Vagina (tissue), 2 donors: Measurements from ENCODE around the gene SECTM1. TPM values are rescaled to one million over a fixed set of nuclear protein-coding genes. Genes with fewer than 3 reads are reported as not detected.

ENCODE experiments used
- DNase-seq, 2 donors: peaks; one replicate each; pipeline ENCODE4 v3.0.0-alpha.2; 2017; ENCODE audit errors: extremely low spot score in 2 of 2
- H3K27ac ChIP-seq: fragments of 200-600 bp; sonication (generic); one replicate; pipeline ENCODE4 v1.5.1; 2019
- H3K27me3 ChIP-seq: fragments of 200-600 bp; sonication (generic); one replicate; pipeline ENCODE4 v1.5.1; 2019
- H3K36me3 ChIP-seq, 2 donors: fragments of 200-600 bp; sonication (generic); one replicate each; pipeline ENCODE4 v1.5.1; 2017 to 2019
- H3K4me1 ChIP-seq: fragments of 200-600 bp; sonication (generic); one replicate; pipeline ENCODE4 v1.5.1; 2019
- H3K4me3 ChIP-seq, 2 donors: fragments of 200-600 bp; sonication (generic); 1 replicate in 1 of 2; 2 replicates in 1 of 2; pipeline ENCODE4 v1.5.1; 2016 to 2019
- H3K9me3 ChIP-seq: fragments of 200-600 bp; sonication (generic); one replicate; pipeline ENCODE4 v1.5.1; 2019
- POLR2A ChIP-seq, 2 donors: fragments of 450-650 bp; IDR thresholded peaks; one replicate each; pipeline ENCODE4 v1.6.1; 2017; ENCODE audit warnings: antibody characterized with exemption in 2 of 2, mild to moderate bottlenecking in 2 of 2, moderate library complexity in 2 of 2
- POLR2AphosphoS5 ChIP-seq, 2 donors: sonication (generic); formaldehyde crosslinking; IDR thresholded peaks; one replicate each; pipeline ENCODE4 v1.9.0; 2017; ENCODE audit warnings: antibody characterized with exemption in 2 of 2, mild to moderate bottlenecking in 2 of 2, low read depth in 1 of 2; ENCODE audit not compliant: insufficient read depth in 1 of 2
- intact Hi-C: fragments of 100-400 bp; cut with DNase I; formaldehyde crosslinking; loops from one replicate; pipeline ENCODE4 v1.15.1; 2023
- total RNA-seq: library from RNA; depleted of rRNA; stranded (reverse); fragments of >200 nt; gene quantifications from one replicate; pipeline ENCODE4 v1.2.3, GENCODE V29; 2016
- TF ChIP-seq, protein P1 (sequence below), 3 experiments: fragments of 450-650 bp in 2 of 3; fragments of 200-600 bp in 1 of 3; sonication (generic) in 1 of 3; IDR thresholded peaks; one replicate each; pipeline ENCODE4 v1.5.1; 2017 to 2019; ENCODE audit warnings: antibody characterized with exemption in 3 of 3, mild to moderate bottlenecking in 2 of 3, moderate library complexity in 2 of 3

Gene SECTM1
- total RNA-seq, 1 donor from 2014 or later: 37.1 TPM

DNA sequence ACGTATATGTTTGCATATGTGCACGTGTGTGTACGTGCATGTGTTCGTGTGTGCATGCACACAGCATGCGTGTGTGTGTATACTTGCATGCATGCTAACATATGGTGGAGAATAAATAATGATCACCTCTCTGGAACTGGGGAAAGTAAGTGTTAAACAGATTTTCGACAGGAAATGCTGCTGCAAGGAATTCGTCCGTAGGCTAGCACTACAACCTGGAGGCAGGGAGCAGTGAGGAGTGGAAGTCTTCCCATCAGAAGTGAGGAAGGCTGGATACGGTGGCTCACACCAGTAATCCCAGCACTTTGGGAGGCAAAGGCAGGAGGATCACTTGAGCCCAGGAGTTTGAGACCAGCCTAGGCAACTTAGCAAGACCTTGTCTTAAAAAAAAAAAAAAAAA lies 55.3 kb downstream of the SECTM1 start:
- intact Hi-C loops: no loop called here
- H3K4me1 ChIP-seq: peaks cover 36% of the 10 kb centered on the region
- H3K27ac ChIP-seq: no peak overlapping the region
- no peaks in the 10 kb centered on the region for H3K36me3 ChIP-seq
- no peaks in the 10 kb centered on the region for H3K9me3 ChIP-seq
- no peak overlapping the region for H3K4me3 ChIP-seq
- TF ChIP-seq POLR2AphosphoS5 (IDR thresholded peaks at IDR 0.05; ENCODE audit: insufficient read depth in 1 of 2, low read depth in 1 of 2) (no peak), POLR2A (IDR thresholded peaks at IDR 0.05) (no peak)
- TF ChIP-seq, protein P1, sequence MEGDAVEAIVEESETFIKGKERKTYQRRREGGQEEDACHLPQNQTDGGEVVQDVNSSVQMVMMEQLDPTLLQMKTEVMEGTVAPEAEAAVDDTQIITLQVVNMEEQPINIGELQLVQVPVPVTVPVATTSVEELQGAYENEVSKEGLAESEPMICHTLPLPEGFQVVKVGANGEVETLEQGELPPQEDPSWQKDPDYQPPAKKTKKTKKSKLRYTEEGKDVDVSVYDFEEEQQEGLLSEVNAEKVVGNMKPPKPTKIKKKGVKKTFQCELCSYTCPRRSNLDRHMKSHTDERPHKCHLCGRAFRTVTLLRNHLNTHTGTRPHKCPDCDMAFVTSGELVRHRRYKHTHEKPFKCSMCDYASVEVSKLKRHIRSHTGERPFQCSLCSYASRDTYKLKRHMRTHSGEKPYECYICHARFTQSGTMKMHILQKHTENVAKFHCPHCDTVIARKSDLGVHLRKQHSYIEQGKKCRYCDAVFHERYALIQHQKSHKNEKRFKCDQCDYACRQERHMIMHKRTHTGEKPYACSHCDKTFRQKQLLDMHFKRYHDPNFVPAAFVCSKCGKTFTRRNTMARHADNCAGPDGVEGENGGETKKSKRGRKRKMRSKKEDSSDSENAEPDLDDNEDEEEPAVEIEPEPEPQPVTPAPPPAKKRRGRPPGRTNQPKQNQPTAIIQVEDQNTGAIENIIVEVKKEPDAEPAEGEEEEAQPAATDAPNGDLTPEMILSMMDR (IDR thresholded peaks at IDR 0.05): no peak
- H3K27me3 ChIP-seq: no peaks in the 10 kb centered on the region
- no peak for DNase-seq

DNA sequence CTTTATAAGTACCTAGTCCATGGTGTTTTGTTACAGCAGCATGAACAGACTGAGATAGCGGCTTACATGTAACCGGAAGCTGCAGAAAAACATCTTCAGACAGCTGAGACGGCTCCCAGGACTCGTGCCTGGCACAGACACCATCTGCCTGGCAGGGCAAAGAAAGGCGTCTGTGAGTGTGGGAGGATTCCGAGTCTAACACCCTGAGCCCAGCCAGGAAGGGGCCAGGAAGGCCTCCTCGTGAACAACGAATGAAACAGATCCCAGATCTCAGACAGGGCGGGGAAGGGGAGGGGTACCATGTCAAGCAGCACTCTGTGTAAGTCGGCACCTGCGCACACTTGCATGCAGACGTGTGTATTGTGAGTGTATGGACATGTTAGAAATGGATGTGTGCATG lies 55.7 kb downstream of the SECTM1 start:
- Histone ChIP-seq H3K27ac (no peak overlapping the region), H3K9me3 (no peaks in the 10 kb centered on the region), H3K4me3 (no peak overlapping the region), H3K27me3 (no peaks in the 10 kb centered on the region), H3K4me1 (peaks cover 32% of the 10 kb centered on the region), H3K36me3 (no peaks in the 10 kb centered on the region)
- no peak for DNase-seq
- TF ChIP-seq POLR2A (IDR thresholded peaks at IDR 0.05) (no peak), POLR2AphosphoS5 (IDR thresholded peaks at IDR 0.05; ENCODE audit: insufficient read depth in 1 of 2, low read depth in 1 of 2) (no peak)
- TF ChIP-seq, protein P1 (IDR thresholded peaks at IDR 0.05): no peak
- intact Hi-C loops: no loop called here

DNA sequence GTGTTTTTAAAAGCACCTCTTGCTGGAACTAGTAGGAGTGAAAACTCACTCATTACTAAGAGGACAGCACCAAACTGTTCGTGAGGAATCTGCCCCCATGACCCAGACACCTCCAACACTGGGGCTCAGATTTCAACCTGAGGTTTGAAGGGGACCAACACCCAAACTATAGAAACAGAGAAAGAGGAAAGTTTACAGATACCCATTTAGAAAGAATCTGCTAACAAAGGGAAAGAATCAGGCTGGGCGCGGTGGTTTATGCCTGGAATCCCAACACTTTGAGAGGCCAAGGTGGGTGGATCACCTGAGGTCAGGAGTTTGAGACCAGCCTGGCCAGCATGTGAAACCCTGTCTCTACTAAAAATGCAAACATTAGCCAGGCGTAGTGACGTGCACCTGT lies 56.6 kb downstream of the SECTM1 start:
- Histone ChIP-seq H3K4me3 (no peak overlapping the region), H3K9me3 (no peaks in the 10 kb centered on the region), H3K27ac (no peak overlapping the region), H3K36me3 (peaks cover 0 to 2% of the 10 kb centered on the region in 2 donors), H3K4me1 (peaks cover 30% of the 10 kb centered on the region), H3K27me3 (no peaks in the 10 kb centered on the region)
- DNase-seq: no peak
- TF ChIP-seq, protein P1 (IDR thresholded peaks at IDR 0.05): no peak
- TF ChIP-seq POLR2AphosphoS5 (IDR thresholded peaks at IDR 0.05; ENCODE audit: insufficient read depth in 1 of 2, low read depth in 1 of 2) (no peak), POLR2A (IDR thresholded peaks at IDR 0.05) (no peak)
- intact Hi-C loops: no loop called here

DNA sequence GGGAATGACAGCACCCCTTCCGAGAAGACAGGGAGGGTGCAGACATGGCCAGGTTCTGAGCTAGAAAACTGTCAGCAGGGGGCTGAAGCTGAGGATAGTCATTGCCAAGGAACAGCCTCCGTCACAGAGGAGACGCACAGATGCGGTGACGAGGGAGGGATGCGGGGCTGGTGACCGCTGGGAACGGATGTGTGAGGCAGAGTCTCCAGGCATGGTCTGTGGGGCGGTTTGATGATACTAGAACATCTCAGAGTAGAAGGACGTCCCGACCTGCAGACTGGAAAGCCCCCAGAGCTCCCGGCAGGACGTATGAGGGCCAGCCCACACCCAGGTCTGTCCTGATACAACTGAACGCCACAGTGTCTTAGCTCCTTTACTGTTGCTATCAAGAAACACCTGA lies 58.2 kb downstream of the SECTM1 start:
- Histone ChIP-seq H3K36me3 (peaks cover 0 to 15% of the 10 kb centered on the region in 2 donors), H3K27me3 (no peaks in the 10 kb centered on the region), H3K27ac (no peak overlapping the region), H3K4me1 (peaks cover 41% of the 10 kb centered on the region), H3K9me3 (no peaks in the 10 kb centered on the region), H3K4me3 (no peak overlapping the region)
- intact Hi-C loops: no loop called here
- no peak for DNase-seq
- TF ChIP-seq POLR2A (IDR thresholded peaks at IDR 0.05) (no peak), POLR2AphosphoS5 (IDR thresholded peaks at IDR 0.05; ENCODE audit: insufficient read depth in 1 of 2, low read depth in 1 of 2) (no peak)
- TF ChIP-seq, protein P1 (IDR thresholded peaks at IDR 0.05): no peak

DNA sequence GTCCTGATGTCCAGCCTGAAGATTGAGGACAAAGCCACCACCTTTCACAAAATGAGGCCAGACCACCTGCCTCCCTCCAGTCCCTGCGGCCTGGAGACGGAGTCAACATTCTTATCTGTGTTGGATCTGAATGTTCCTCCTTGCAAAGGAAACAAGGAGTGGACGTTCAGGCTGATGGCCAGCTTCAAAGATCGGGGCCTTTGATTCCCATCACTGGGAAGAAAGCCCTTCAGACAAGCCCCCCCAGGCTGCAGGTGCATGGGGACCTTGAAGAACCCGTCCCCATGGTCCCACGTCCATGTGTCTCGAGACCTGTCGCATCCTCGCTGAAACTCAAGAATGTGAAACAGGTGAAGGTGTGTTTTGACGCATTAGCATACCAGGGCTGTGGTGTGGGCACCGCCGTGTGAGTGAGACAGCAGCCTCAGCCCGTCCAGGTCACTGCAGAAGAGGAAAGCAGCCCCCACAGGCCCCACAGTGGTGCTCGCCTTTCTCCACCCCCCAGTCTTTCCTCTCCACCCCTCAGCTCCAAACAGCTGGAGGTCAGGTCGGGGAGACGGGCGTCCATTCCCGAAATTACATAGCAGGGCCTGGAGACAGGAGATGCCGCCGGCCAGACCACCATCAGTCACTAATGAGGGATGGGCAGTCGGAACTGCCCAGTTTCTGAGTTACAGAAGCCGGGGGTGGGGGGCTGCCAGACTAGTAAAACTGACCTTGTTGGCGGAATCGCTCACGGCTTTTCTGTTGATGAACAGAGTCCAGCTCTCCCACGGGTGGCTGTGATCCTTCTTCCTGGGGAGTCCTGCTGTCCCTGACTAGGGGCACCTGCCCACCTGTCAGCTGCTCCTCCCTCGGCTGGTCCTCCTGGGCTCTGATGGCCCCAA lies 59.2 kb downstream of the SECTM1 start:
- H3K27me3 ChIP-seq: no peaks in the 10 kb centered on the region
- intact Hi-C loops: no loop called here
- TF ChIP-seq, protein P1 (IDR thresholded peaks at IDR 0.05): no peak
- TF ChIP-seq POLR2A (IDR thresholded peaks at IDR 0.05) (no peak), POLR2AphosphoS5 (IDR thresholded peaks at IDR 0.05; ENCODE audit: insufficient read depth in 1 of 2, low read depth in 1 of 2) (no peak)
- H3K27ac ChIP-seq: peak overlapping the region; percentile 98
- DNase-seq: no peak
- no peaks in the 10 kb centered on the region for H3K9me3 ChIP-seq
- peaks cover 51% of the 10 kb centered on the region for H3K4me1 ChIP-seq
- peaks cover 0 to 15% of the 10 kb centered on the region in 2 donors for H3K36me3 ChIP-seq
- H3K4me3 ChIP-seq: peak overlapping the region; percentile 57 to 90
